Fibroblast of skin of back (primary cell): ENCODE measurements around the gene GSG1L.
A peak's percentile ranks its signal among the peaks of the same experiment; 100 is the strongest.

ENCODE experiments used
- DNase-seq: peaks from one replicate; pipeline ENCODE4 v3.0.0-alpha.2; 2013

The GSG1L gene

GRCh38 chr16:27847030-27847550 lies 216.4 kb downstream of the GSG1L start:
- DNase-seq, result no peak

DNA sequence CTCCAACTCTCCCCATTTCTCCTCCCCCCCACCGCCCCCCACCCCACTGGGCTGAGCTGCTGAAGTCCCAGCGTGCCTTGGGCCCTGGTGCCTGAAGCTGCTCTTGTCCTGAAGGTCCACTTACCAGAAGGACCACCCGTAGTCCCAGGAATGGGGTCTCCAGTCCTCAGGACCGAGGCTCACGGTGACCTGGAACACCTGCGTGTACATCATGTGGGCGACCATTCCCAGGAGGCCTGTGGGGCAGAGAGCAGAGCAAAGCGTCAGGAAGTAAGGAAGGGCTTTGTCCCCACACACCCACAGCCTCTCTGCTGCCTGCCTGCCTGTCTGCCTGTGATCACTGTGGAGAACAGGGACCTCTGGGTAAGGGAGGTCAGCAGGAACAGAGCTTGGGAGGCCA lies 218.7 kb downstream of the GSG1L start:
- no peak for DNase-seq

DNA sequence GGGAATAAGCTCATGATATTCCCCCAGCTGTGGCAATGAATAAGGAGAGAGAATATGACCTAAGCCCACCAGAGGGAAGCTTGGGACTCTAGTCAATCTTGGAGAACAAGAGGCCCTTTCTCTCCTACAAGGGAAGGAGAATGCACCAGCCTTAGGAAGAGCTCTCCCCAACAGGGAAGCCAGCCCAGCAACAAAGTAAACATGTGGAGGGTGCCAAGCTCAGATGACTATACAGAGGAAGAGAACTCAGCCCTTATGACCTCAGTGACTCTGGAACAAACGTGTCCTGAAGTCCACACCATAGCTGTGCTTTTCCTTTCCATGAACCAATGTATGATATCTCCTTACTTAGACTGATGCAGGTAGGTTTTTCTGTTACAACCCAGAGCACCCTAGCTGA lies 219.7 kb downstream of the GSG1L start:
- DNase-seq, result no peak

- no peak for DNase-seq
Measured at GRCh38 chr16:27841911-27842310, 221.6 kb downstream of the GSG1L start.

- DNase-seq, result no peak
Measured at GRCh38 chr16:27841061-27841801, 222.3 kb downstream of the GSG1L start.

DNA sequence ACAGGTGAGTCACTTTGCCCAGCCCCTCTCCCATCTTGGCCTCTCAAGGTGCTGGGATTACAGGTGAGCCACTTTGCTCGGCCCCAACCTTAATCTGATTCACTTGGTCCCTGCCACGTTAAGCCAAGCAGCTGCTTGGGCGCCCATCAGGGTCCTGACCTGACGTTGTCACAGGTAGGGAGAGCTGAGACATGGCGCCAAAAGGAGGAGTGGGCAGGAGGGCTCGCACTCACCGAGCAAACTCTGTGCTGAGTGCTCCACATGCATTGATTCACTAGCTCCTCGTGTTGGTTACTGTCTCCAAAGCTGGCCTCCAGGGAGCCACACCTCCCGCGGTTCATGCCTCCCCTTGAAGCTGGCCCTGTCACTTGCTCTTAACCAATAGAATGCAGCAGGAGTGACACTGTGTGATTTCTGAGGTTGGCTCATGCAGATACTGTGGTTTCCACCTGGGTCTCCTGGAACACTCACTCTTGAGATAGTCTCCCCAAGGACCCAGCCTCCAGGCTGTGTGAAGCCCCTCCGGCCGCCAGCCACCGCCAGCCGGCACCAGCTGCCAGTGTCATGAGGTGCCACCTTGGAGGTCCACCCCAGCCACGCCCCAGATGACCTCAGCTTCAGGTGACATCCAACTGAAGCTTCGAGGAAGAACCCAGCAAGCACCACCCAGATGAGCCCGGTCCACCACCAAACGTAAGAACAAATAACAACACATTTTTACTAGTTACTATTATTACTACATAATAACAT lies 223.0 kb downstream of the GSG1L start:
- DNase-seq, result no peak

DNA sequence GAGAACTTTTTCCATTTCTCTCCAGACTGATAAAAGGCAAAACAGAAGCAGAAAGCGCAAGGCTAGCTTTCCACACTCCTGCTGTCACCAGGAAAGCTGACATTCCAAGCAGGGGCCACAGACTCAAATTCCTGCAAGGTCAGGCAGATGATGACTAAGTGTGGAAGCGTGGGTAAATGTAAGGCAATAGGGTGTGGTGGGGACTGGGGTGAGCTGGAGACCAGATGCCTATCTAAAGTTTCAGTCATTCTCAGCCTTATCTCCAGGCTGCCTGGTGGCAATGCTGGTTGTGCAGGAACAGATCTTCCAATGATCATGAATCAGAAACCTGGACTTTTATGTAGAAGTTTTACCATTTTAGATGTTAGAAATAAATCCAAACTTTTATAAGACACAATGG lies 224.1 kb downstream of the GSG1L start:
- DNase-seq, result peak; percentile 20

DNA sequence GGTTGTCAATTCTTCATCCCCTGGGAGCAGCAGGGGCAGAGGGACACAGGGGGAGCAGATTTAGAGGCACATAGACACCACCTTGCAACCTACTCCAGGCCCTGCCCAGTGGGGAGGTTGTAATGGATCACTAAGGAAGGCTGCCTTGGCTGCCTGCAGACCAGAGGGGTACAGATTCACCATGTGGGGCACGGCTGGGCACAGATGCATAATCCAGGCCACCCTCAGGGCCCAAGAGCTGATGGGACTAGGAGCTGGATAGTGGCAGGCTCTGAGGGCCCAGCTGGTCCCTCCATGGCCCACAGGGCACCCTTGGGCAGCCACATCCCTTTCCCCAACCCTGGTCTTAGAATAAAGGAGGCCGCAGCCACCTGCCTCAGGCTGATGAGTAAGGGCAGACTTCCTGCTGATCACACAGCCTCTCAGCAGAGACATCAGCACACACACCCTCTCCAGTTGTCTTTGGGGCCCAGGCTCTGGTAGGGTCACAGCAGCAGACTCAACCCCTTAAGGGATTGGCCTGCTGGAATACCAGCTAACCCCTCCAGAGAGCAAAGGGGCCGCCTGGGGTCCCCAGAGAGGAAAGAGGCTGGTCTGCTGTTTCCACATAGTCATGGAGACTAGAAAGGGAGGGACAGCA lies 224.9 kb downstream of the GSG1L start:
- DNase-seq, result no peak

GRCh38 chr16:27829975-27830374 lies 233.5 kb downstream of the GSG1L start:
- DNase-seq, result no peak

DNA sequence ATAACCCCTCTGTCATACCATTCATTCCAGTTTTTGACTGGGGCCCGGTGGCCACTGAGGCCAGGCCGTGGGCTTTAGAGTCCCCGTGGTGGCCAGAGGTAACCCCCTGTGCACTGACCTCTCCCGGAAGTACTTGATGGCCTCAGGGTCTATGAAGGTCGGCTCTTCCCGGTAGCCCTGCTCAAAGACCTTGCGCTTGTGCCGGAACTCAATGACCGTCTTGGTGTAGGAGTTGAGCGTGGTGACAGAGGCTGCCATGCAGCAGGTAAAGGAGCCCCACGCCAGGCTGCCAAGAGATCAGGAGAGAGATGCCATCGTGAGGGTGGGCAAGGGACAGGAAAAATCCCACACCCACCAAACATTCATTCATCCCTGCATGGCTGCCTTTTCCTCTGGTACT lies 234.8 kb downstream of the GSG1L start:
- no peak for DNase-seq

DNA sequence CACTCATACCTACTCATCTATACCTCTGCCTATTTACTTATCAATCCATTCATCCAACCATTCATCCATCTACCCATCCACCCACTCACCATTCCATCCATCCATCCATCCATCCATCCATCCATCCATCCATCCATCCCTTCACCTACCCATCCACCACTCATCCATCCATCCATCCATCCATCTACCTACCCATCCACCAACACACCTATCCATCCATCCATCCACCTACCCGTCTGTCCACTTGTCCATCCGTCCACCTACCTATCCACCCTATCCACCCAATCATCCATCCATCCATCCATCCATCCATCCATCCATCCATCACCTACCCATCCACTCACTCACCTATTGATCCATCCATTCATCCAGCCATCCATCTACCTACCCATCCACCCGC lies 235.7 kb downstream of the GSG1L start:
- DNase-seq, result no peak

GRCh38 chr16:27826893-27827289 lies 236.6 kb downstream of the GSG1L start:
- DNase-seq, result no peak

DNA sequence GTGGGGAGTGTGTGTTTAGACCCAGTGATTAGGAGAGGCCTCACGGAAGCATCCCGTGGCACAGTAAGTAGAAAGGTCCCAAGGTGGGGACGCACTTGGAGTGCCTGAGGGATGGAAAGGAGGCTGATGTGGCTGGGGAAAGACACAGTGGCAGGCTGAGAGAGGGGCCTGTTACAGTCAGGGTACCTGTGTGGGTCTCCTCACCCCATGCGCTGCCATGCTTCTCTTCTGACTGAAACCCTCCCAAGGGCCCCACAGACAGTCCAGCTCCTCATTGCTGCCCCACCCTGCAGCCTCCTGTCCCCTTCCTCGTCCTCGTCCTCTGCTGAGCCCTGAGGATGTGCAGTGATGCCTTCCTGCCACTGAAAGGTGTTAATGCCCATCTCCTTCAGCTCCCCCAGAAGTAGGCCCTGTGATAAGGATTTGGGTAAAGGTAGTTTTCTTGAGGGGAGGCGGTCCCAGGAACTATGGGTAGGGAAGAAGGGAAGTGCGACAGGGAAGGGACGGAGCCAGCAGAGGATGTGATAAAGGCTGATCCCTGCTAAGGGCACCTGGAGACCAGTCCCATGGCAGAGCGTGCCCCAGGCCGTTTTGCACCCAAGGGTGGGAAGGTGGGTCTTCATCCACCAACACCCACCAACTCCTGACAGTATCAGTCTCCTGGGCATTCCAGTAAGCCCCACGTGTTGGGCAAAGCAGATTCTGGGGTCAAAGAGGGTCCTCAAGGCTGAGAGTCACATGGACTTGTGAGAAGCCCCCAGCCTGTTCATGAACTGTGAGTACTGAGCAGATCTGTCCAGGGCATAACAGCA lies 237.2 kb downstream of the GSG1L start:
- no peak for DNase-seq

DNA sequence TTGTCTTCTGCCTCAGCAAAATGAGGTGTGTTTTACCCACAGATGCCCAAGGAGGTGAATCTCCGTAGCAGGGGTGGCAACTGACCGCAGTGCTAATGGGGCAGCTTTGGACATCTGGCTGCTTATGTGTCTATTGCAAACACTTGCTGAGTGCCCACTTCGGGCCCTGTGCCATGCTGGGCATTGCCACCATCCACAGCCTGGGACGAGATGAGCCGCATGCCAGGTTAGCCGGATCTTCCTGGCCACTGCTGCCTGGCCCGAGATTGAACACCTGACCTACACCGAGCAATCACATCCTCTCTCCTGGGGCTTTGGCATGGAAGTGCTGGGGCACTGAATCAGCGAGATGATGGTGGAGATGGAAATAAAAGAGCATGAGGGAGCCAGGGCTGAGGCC lies 238.7 kb downstream of the GSG1L start:
- DNase-seq, result no peak

GRCh38 chr16:27824006-27824405 lies 239.5 kb downstream of the GSG1L start:
- DNase-seq, result no peak

GRCh38 chr16:27823421-27823820 lies 240.1 kb downstream of the GSG1L start:
- DNase-seq, result no peak

DNA sequence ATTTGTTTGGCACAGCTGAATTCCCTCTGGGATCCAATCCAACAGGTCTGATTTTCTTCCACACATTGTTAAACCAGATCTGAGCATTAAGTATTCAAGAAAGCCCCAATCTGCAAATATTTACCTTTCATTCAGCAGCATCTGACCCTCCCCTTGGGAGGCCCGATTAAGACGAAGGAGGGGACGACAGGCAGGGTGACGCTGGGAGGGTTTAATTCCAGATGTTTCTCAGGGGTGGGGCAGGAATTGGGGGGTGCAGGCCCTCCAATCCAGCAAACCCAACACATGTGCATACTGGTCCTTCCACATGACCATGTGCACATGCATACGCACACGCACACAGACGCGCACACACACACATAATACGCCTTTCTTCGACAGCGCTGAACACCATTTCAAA lies 240.5 kb downstream of the GSG1L start:
- no peak for DNase-seq

DNA sequence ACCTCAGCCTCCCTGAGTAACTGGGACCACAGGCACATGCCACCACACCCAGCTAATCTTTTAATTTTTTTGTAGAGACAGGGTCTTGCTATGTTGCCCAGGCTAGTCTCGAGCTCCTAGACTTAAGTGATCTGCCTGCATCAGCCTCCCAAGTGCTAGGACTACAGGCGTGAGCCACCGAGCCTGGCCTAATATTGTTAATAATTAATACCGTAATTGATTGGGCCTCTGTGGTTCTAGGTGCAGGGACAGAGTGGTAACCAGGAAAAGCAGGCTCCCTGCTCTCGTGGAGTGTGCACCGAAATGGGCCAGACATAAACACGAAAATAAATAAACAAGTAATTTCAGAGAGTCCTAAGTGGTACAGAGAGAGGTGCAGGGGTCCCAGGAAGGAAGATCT lies 241.0 kb downstream of the GSG1L start:
- no peak for DNase-seq

DNA sequence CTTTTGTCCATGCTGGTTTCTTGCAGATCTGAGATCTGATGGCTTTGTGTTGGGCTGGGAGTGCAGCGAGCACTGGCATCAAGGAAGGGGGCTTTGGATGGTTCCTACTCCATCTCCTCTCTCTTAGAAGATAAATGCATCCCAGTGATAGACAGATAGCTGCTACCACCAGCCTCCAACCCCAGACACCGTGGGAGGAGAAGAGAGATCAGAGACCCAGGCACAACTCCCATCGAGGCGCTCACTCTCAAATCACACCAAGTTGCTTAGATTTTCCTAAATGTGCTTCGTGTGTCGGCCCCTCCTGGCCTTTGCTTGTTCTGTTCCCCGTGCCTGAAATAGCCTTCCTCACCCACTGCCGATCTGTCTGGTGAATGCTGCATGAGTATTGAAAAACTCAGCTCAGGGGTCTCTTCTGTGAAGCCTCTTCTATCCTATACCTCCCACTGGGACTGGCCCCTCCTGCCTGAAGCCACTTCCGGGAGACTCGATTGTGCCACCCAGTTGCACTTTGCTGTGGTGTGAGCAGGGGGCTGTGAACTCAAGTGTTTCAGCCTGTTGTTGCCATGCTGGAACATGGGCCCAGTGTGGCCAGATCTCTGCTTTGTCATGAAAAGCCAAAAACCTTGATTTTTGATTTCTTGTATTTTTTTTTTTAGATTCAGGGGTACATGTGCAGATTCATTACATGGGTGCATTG lies 242.7 kb downstream of the GSG1L start:
- no peak for DNase-seq

DNA sequence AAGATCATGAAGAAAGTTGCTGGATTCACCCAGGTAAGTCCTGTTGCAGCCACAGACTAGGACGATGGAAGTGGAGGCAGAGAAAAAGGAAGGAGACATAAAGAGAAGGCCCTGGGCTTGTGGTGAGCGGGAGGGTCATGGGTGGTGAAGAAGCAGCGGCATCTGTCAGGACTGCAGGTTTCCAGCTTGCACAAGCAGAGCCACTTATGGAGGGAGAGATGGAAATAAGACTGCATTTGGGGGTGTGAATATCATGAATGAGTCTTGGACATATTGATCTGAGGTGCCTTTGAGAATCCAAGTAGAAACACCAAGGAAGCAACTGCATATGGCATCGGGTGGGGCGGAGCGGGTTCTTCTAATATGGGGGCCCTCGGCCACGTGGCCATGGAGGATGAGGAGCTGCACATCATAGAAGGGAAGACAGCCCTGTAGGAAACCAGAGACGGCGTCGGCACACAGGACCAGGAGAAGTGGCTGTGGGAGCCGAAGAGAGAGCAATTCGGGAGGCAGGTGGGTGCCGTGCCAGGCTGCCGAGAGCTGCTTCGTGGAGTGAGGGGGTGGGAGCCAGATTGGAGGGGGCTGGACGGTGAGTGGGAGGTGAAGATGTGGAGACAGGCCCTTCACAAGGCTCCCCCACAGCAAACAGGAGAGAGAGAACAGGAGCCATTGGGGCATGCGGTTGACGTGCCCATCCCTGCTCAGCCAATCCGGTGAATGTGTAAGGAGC lies 243.5 kb downstream of the GSG1L start:
- no peak for DNase-seq

GRCh38 chr16:27819356-27819755 lies 244.2 kb downstream of the GSG1L start:
- DNase-seq, result no peak
